Activated CD8-positive, alpha-beta T cell treated with anti-CD3 and anti-CD28 coated beads for 36 hours (primary cell): ENCODE measurements around the gene AGPAT2. TPM values are rescaled to one million over a fixed set of nuclear protein-coding genes. Genes with fewer than 3 reads are reported as not detected.

Experiments used
- ATAC-seq: fragments of 200-7000 bp; cut with Tn5 transposase; one replicate; pipeline ENCODE4 v1.10.0; 2021; ENCODE audit warnings: mild to moderate bottlenecking, moderate library complexity
- CTCF ChIA-PET: fragments of 350-600 bp; sonication (Branson Sonifier 250); formaldehyde crosslinking; loops from one replicate; lab custom pipeline; 2021; ENCODE audit warnings: antibody characterized with exemption; lab: Charles Lee
- POLR2A ChIA-PET: fragments of 350-600 bp; sonication (Branson Sonifier 250); formaldehyde crosslinking; loops from one replicate; lab custom pipeline; 2021; ENCODE audit warnings: antibody characterized with exemption; lab: Charles Lee
- DNase-seq: peaks from one replicate; pipeline ENCODE4 v3.0.0-alpha.2; 2020
- H3K27ac Mint-ChIP-seq: one replicate; pipeline ENCODE4 v1.8.0; 2021; ENCODE audit warnings: mild to moderate bottlenecking, mixed read lengths
- H3K27me3 Mint-ChIP-seq: one replicate; pipeline ENCODE4 v1.8.0; 2021; ENCODE audit warnings: mixed read lengths
- H3K36me3 Mint-ChIP-seq: one replicate; pipeline ENCODE4 v1.8.0; 2021; ENCODE audit warnings: low read depth, mixed read lengths
- H3K4me1 Mint-ChIP-seq: one replicate; pipeline ENCODE4 v1.8.0; 2021; ENCODE audit warnings: low read depth, mixed read lengths
- H3K4me3 Mint-ChIP-seq: one replicate; pipeline ENCODE4 v1.8.0; 2021; ENCODE audit warnings: mild to moderate bottlenecking, moderate library complexity, mixed read lengths
- H3K9me3 Mint-ChIP-seq: one replicate; pipeline ENCODE4 v1.8.0; 2021; ENCODE audit warnings: mixed read lengths
- CTCF ChIP-seq: fragments of 200-600 bp; IDR thresholded peaks from one replicate; pipeline ENCODE4 v1.8.0; 2022; ENCODE audit warnings: antibody characterized with exemption, mild to moderate bottlenecking
- intact Hi-C: fragments of 100-400 bp; cut with micrococcal nuclease; formaldehyde crosslinking; loops from one replicate; pipeline ENCODE4 v1.10.0; 2022
- total RNA-seq, 2 experiments: library from RNA; stranded (reverse); gene quantifications; one replicate each; pipeline ENCODE4 v1.2.3, GENCODE V29; 2021

The AGPAT2 gene
- total RNA-seq, 2 experiments from 2014 or later: 11.3 to 11.8 TPM

GRCh38 chr9:136661641-136662325 is 25.5 kb downstream of the AGPAT2 start:
- ATAC-seq (no peak), DNase-seq (no peak)
- TF ChIP-seq CTCF: no peak
- ChIA-PET CTCF (interaction anchor here (1.0 to 2.0 kb wide), 2 partner anchors 10 to 174 kb away, joined by 3 to 11 read pairs; no protein-coding TSS in a partner anchor), POLR2A (no interaction called here)
- H3K4me3 Mint-ChIP-seq: no peak overlapping the region
- peaks cover 10% of the 10 kb centered on the region for H3K4me1 Mint-ChIP-seq
- intact Hi-C loops: no loop called here
- H3K9me3 Mint-ChIP-seq: no peaks in the 10 kb centered on the region
- no peak overlapping the region for H3K27ac Mint-ChIP-seq
- peaks cover 25% of the 10 kb centered on the region for H3K27me3 Mint-ChIP-seq
- H3K36me3 Mint-ChIP-seq: no peaks in the 10 kb centered on the region

GRCh38 chr9:136660971-136661550 is 26.2 kb downstream of the AGPAT2 start:
- Mint-ChIP-seq H3K4me1 (peaks cover 13% of the 10 kb centered on the region), H3K4me3 (no peak overlapping the region), H3K27ac (no peak overlapping the region), H3K9me3 (no peaks in the 10 kb centered on the region), H3K27me3 (peaks cover 24% of the 10 kb centered on the region), H3K36me3 (no peaks in the 10 kb centered on the region)
- CTCF ChIA-PET: interaction anchor here (0.5 to 2.0 kb wide), 3 partner anchors 11 to 173 kb away, joined by 3 to 11 read pairs (median 3); no protein-coding TSS in a partner anchor
- intact Hi-C loops: no loop called here
- no peak for TF ChIP-seq CTCF
- POLR2A ChIA-PET: no interaction called here
- ATAC-seq (no peak), DNase-seq (no peak)

- Mint-ChIP-seq H3K9me3 (no peaks in the 10 kb centered on the region), H3K4me3 (no peak overlapping the region), H3K36me3 (no peaks in the 10 kb centered on the region), H3K4me1 (peaks cover 14% of the 10 kb centered on the region), H3K27me3 (peaks cover 29% of the 10 kb centered on the region), H3K27ac (no peak overlapping the region)
- ATAC-seq: no peak
- ChIA-PET POLR2A (no interaction called here), CTCF (no interaction called here)
- TF ChIP-seq CTCF: no peak
- DNase-seq: no peak
- intact Hi-C loops: no loop called here
Observed at GRCh38 chr9:136659861-136660784, 27.1 kb downstream of the AGPAT2 start.

GRCh38 chr9:136658849-136659535 is 28.3 kb downstream of the AGPAT2 start:
- POLR2A ChIA-PET: interaction anchor here (1.2 kb wide), 1 partner anchor 9 kb away, joined by 3 read pairs; no protein-coding TSS in a partner anchor
- Mint-ChIP-seq H3K36me3 (no peaks in the 10 kb centered on the region), H3K27me3 (peaks cover 26% of the 10 kb centered on the region), H3K4me3 (no peak overlapping the region), H3K27ac (no peak overlapping the region), H3K9me3 (no peaks in the 10 kb centered on the region), H3K4me1 (peaks cover 13% of the 10 kb centered on the region)
- peak; percentile 72 for ATAC-seq
- no peak for TF ChIP-seq CTCF
- intact Hi-C loops: no loop called here
- peak; percentile 53 for DNase-seq
- CTCF ChIA-PET: interaction anchor here (1.0 to 1.4 kb wide), 2 partner anchors 13 to 15 kb away, joined by 3 to 4 read pairs; no protein-coding TSS in a partner anchor
